Glutamatergic neuron (in vitro differentiated cells): Measurements from ENCODE around the gene FTCD. TPM values are rescaled to one million over a fixed set of nuclear protein-coding genes. Genes with fewer than 3 reads are reported as not detected.

Source experiments
- DNase-seq: peaks from one replicate; pipeline ENCODE4 v3.0.0; 2022
- H3K27ac Mint-ChIP-seq: one replicate; pipeline ENCODE4 v1.8.0; 2020; ENCODE audit warnings: mild to moderate bottlenecking, mixed read lengths, inconsistent platforms; ENCODE audit not compliant: unreplicated experiment
- H3K27me3 Mint-ChIP-seq: one replicate; pipeline ENCODE4 v1.8.0; 2020; ENCODE audit warnings: mild to moderate bottlenecking, moderate library complexity, mixed read lengths, inconsistent platforms; ENCODE audit not compliant: unreplicated experiment
- H3K36me3 Mint-ChIP-seq: one replicate; pipeline ENCODE4 v1.8.0; 2020; ENCODE audit warnings: mild to moderate bottlenecking, mixed read lengths, inconsistent platforms; ENCODE audit not compliant: unreplicated experiment
- H3K4me1 Mint-ChIP-seq: one replicate; pipeline ENCODE4 v1.8.0; 2020; ENCODE audit warnings: mild to moderate bottlenecking, low read depth, mixed read lengths, inconsistent platforms; ENCODE audit not compliant: unreplicated experiment
- H3K4me3 Mint-ChIP-seq: one replicate; pipeline ENCODE4 v1.8.0; 2020; ENCODE audit warnings: mild to moderate bottlenecking, mixed read lengths, inconsistent platforms; ENCODE audit not compliant: unreplicated experiment
- H3K9me3 Mint-ChIP-seq: one replicate; pipeline ENCODE4 v1.8.0; 2020; ENCODE audit warnings: mild to moderate bottlenecking, moderate library complexity, mixed read lengths, inconsistent platforms; ENCODE audit not compliant: unreplicated experiment
- CTCF ChIP-seq: fragments of 200-600 bp; sonication (generic); IDR thresholded peaks from one replicate; pipeline ENCODE4 v1.5.0; 2021; ENCODE audit not compliant: partially characterized antibody, unreplicated experiment
- total RNA-seq: library from RNA; stranded (reverse); fragmentation: NEBNext Ultra II Directional; extraction: Animal tissue kit (Norgen Biotek cat#: 25700); gene quantifications from one replicate; pipeline ENCODE4 v1.2.1, GENCODE V29; 2021; ENCODE audit not compliant: unreplicated experiment

FTCD gene
- total RNA-seq, 1 donor from 2014 or later = 13.4 TPM

GRCh38 chr21:46151261-46151988 lies 4.0 kb downstream of the FTCD start:
- Mint-ChIP-seq H3K27me3 (peaks cover 4% of the 10 kb centered on the region), H3K4me3 (no peak overlapping the region), H3K9me3 (peaks cover 15% of the 10 kb centered on the region), H3K27ac (no peak overlapping the region), H3K36me3 (no peaks in the 10 kb centered on the region), H3K4me1 (peaks cover 5% of the 10 kb centered on the region)
- DNase-seq = peak; percentile 50
- TF ChIP-seq CTCF = no peak

- peaks cover 4% of the 10 kb centered on the region for H3K27me3 Mint-ChIP-seq
- H3K27ac Mint-ChIP-seq = no peak overlapping the region
- no peaks in the 10 kb centered on the region for H3K36me3 Mint-ChIP-seq
- peaks cover 5% of the 10 kb centered on the region for H3K4me1 Mint-ChIP-seq
- H3K4me3 Mint-ChIP-seq = no peak overlapping the region
- peaks cover 12% of the 10 kb centered on the region for H3K9me3 Mint-ChIP-seq
- DNase-seq = peak; percentile 10
- TF ChIP-seq CTCF = no peak
Observed at GRCh38 chr21:46150491-46151121, 4.8 kb downstream of the FTCD start.

GRCh38 chr21:46150073-46150472 lies 5.3 kb downstream of the FTCD start:
- no peaks in the 10 kb centered on the region for H3K36me3 Mint-ChIP-seq
- peaks cover 5% of the 10 kb centered on the region for H3K4me1 Mint-ChIP-seq
- H3K27me3 Mint-ChIP-seq = peaks cover 4% of the 10 kb centered on the region
- H3K9me3 Mint-ChIP-seq = peaks cover 12% of the 10 kb centered on the region
- H3K27ac Mint-ChIP-seq = no peak overlapping the region
- no peak overlapping the region for H3K4me3 Mint-ChIP-seq
- TF ChIP-seq CTCF = no peak
- peak; percentile 29 for DNase-seq

GRCh38 chr21:46149205-46149901 lies 6.0 kb downstream of the FTCD start:
- Mint-ChIP-seq H3K4me3 (no peak overlapping the region), H3K4me1 (peaks cover 5% of the 10 kb centered on the region), H3K27ac (peak overlapping the region; percentile 4)

More at GRCh38 chr21:46149205-46149901, 6.0 kb downstream of the FTCD start:
- no peak for TF ChIP-seq CTCF
- peaks cover 12% of the 10 kb centered on the region for H3K9me3 Mint-ChIP-seq
- no peaks in the 10 kb centered on the region for H3K36me3 Mint-ChIP-seq
- H3K27me3 Mint-ChIP-seq = peaks cover 8% of the 10 kb centered on the region
- peak; percentile 14 for DNase-seq
